GM12874 (cell line): Measurements from ENCODE around the gene RDH8.

ENCODE experiments used
- TF ChIP-seq, protein P1 (sequence below): IDR thresholded peaks from 2 replicates; pipeline ENCODE4 v1.5.1; 2011; ENCODE audit warnings: low read depth, mild to moderate bottlenecking, control low read depth, low read length, moderate library complexity; ENCODE audit not compliant: insufficient read depth

Gene RDH8

DNA sequence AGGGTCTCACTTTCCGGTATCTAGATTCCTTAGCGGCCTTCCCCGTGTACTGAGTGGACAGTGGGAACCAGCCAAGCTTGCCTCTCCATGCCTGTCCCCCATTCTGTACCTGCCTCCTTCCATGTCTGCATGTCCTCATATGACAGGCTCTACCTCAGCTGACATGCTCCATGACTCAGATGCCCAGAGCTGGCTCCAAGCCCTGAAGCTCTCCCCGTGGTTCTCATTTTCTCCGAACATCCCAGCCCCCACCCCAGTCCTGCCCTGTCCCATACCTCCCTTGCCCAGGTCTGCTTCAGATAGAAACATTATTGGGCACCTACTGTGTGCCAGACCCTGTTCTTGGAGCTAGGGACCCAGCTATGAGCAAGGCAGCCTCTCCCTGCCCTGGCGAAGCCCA is 55.8 kb downstream of the RDH8 start:
- TF ChIP-seq, protein P1, sequence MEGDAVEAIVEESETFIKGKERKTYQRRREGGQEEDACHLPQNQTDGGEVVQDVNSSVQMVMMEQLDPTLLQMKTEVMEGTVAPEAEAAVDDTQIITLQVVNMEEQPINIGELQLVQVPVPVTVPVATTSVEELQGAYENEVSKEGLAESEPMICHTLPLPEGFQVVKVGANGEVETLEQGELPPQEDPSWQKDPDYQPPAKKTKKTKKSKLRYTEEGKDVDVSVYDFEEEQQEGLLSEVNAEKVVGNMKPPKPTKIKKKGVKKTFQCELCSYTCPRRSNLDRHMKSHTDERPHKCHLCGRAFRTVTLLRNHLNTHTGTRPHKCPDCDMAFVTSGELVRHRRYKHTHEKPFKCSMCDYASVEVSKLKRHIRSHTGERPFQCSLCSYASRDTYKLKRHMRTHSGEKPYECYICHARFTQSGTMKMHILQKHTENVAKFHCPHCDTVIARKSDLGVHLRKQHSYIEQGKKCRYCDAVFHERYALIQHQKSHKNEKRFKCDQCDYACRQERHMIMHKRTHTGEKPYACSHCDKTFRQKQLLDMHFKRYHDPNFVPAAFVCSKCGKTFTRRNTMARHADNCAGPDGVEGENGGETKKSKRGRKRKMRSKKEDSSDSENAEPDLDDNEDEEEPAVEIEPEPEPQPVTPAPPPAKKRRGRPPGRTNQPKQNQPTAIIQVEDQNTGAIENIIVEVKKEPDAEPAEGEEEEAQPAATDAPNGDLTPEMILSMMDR, result no peak

DNA sequence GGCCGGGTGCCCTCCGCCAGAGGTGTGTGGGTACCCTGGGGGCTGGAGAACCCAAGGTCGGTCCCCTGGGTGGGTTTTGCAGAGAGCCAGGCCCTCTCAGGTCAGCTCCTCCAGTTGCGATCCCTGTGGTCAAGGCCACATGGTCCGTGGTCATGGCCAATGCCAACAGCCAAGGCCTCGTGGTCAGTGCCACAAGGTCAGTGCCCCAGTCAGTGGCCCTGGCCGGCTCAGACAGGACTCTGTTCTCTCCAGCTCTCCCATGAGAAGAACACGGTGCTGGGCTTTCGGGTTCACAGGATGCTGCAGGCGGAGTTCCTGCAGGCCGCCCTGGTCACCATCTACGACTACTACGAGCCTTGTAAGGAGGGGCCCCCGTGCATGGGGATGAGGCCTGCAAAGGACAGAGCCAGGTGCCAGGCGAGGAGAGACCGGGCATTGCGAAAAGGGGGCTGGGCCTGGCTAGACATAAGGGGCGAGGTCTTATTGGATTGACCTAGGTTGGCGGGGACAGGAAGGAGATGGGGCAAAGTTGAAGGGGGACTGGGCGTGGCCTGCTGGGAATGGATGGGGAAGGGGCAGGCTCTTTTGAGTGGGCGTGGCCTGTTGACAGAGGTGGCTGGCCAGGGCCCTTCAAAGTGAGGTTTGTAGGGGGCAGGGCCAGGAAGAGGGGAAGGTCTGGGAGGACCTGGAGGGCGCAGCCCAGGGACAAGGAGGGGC is 57.6 kb downstream of the RDH8 start:
- TF ChIP-seq, protein P1, result no peak
